NB4 (cell line): ENCODE data around the gene SFSWAP.
A peak's percentile ranks its signal among the peaks of the same experiment; 100 is the strongest.

Experiments
- DNase-seq: peaks from one replicate; pipeline ENCODE4 v3.0.0; 2010; ENCODE audit warnings: low read depth
- H3K4me3 ChIP-seq: one replicate; pipeline ENCODE4 v1.5.1; 2011; ENCODE audit warnings: mild to moderate bottlenecking, low read depth, low read length, moderate library complexity
- CTCF ChIP-seq: IDR thresholded peaks from one replicate; pipeline ENCODE4 v1.5.1; 2012; ENCODE audit warnings: low read depth, low read length
- MYC ChIP-seq: IDR thresholded peaks from 2 replicates; pipeline ENCODE4 v1.6.1; 2011; ENCODE audit warnings: low read depth, low read length
- POLR2A ChIP-seq: IDR thresholded peaks from 2 replicates; pipeline ENCODE4 v1.6.1; 2011; ENCODE audit warnings: mild to moderate bottlenecking; ENCODE audit not compliant: insufficient read length; ENCODE audit errors: extremely low read depth
- TF ChIP-seq, protein P1 (sequence below): IDR thresholded peaks from 2 replicates; pipeline ENCODE4 v1.6.1; 2011; ENCODE audit warnings: low read depth, low read length

SFSWAP gene

GRCh38 chr12:131796411-131796736 lies 85.5 kb downstream of the SFSWAP start:
- H3K4me3 ChIP-seq, result no peak overlapping the region
- TF ChIP-seq, protein P1, sequence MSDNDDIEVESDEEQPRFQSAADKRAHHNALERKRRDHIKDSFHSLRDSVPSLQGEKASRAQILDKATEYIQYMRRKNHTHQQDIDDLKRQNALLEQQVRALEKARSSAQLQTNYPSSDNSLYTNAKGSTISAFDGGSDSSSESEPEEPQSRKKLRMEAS, result no peak
- TF ChIP-seq POLR2A, result no peak
- TF ChIP-seq MYC, result no peak
- no peak for TF ChIP-seq CTCF
- DNase-seq, result no peak

DNA sequence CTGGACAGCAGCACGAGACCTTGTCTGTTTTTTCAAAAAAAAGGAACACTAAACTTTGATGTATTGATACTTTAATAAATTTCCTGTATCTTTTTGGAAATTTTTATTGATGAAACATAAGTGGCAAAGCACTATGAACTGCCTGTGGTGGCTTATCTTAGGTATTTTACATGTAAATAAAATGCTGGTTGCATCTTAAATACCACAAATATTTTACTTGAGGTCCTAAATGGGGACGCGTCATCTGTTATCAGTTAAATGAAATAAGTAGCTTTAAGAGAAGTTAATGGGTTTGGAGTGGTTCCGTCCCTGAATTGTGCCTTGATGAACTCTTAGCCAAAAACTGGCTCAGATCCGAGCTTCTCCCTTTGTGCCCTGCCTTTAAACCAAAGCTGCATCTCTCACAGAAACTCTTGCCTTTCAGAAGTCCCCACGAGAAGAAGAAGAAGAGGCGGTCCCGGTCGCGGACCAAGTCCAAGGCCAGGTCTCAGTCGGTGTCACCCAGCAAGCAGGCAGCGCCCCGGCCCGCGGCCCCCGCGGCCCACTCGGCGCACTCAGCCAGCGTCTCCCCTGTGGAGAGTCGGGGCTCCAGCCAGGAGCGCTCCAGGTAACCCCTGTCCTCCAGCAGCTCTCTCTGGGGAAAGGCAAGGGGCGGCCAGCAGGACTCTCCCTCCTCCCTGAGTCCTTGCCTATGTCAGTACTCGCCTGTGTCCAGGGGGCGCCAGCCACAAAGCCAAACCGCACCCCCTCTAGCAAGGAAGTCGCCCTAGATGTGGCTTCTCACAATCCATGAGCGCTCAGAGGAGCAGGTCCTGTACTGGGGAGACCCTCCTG lies 86.1 kb downstream of the SFSWAP start:
- no peak for TF ChIP-seq POLR2A
- no peak for TF ChIP-seq MYC
- TF ChIP-seq CTCF, result peak; percentile 21
- peak; percentile 46 for DNase-seq
- no peak overlapping the region for H3K4me3 ChIP-seq

DNA sequence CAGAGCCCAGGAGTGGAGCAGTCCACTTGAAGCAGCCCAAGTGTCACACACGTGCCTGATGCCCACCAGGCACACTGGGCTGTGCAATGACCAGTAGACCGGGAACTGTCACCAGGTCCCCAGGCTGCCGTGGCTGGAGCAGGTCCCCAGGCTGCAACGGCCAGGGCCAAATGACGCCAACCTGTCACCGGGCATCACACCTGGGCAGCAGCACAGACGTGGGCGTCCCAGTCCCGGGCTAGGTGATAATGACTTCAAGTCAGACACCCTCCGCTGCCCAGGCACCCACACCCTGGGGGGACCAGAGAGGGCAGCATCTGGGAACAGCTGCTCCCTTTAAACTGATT lies 86.7 kb downstream of the SFSWAP start:
- H3K4me3 ChIP-seq, result no peak overlapping the region
- TF ChIP-seq CTCF (no peak), MYC (no peak), POLR2A (no peak)
- TF ChIP-seq, protein P1, result no peak
- DNase-seq, result no peak

- TF ChIP-seq MYC, result no peak
- no peak for TF ChIP-seq CTCF
- H3K4me3 ChIP-seq, result no peak overlapping the region
- no peak for DNase-seq
Measured at GRCh38 chr12:131799195-131799594, 88.3 kb downstream of the SFSWAP start.

DNA sequence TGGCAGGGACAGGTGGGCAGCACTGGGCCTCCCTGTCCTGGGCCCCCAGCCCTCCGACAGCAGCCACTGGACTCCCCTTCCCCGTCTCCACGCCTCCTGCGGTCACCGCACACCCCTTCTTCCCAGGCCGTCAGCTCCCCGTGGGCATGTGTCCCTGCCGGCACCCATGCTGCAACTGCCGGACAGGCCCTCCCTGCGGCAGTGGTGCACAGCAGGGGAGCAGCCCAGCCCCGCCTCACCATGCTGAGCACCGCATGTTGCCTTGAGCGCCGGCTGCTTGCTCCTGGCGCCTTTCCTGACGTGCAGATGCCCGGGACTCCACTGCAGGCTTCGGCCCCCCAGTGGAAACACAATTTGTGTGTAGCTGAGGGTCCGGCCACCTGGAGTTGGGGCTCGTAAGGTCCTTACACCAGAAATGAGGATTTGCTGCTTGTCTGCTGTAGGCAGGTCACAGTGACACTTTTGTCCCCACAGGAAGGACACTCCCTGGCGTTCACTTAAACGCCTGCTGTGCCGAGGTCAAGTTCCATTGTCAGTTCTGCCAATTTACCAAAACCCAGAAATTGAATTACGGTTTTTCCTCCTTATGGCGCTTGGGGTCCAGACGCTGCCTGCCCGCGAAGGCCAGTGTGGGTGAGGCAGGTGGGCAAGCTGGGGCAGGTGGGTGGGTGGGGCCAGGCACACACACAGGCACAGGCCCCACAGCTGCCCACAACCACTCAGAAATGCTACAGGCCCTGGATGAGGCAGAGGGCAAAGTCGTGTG lies 89.1 kb downstream of the SFSWAP start:
- no peak overlapping the region for H3K4me3 ChIP-seq
- TF ChIP-seq POLR2A (no peak), MYC (no peak), CTCF (no peak)
- no peak for DNase-seq
